HG02852 (cell line): ENCODE results near the gene EWSR1.

Source experiments
- ATAC-seq: cut with Tn5 transposase; IDR thresholded peaks from one replicate; pipeline ENCODE4 v1.9.1; 2021; ENCODE audit warnings: mild to moderate bottlenecking, moderate library complexity; ENCODE audit not compliant: unreplicated experiment

EWSR1 gene

GRCh38 chr22:29267462-29267857 lies 608 bp upstream of the EWSR1 start:
- no peak for ATAC-seq

GRCh38 chr22:29268511-29269229 lies 602 bp downstream of the EWSR1 start:
- peak; percentile 19 for ATAC-seq

- no peak for ATAC-seq
Observed at GRCh38 chr22:29269230-29269604, 1.1 kb downstream of the EWSR1 start.

- no peak for ATAC-seq
Observed at GRCh38 chr22:29269731-29270474, 1.8 kb downstream of the EWSR1 start.

GRCh38 chr22:29270475-29271271 lies 2.6 kb downstream of the EWSR1 start:
- ATAC-seq = no peak

GRCh38 chr22:29272624-29273023 lies 4.6 kb downstream of the EWSR1 start:
- ATAC-seq = no peak

GRCh38 chr22:29275167-29275566 lies 7.1 kb downstream of the EWSR1 start:
- ATAC-seq = no peak

GRCh38 chr22:29275819-29276565 lies 7.9 kb downstream of the EWSR1 start:
- ATAC-seq = no peak

GRCh38 chr22:29277927-29278326 lies 9.9 kb downstream of the EWSR1 start:
- ATAC-seq = no peak

GRCh38 chr22:29284196-29284595 lies 16.1 kb downstream of the EWSR1 start:
- ATAC-seq = no peak

GRCh38 chr22:29288837-29289236 lies 20.8 kb downstream of the EWSR1 start:
- no peak for ATAC-seq

GRCh38 chr22:29290061-29290460 lies 22.0 kb downstream of the EWSR1 start:
- no peak for ATAC-seq

- ATAC-seq = no peak
Observed at GRCh38 chr22:29291215-29291614, 23.1 kb downstream of the EWSR1 start.

- no peak for ATAC-seq
Observed at GRCh38 chr22:29292379-29292778, 24.3 kb downstream of the EWSR1 start.

- ATAC-seq = no peak
Observed at GRCh38 chr22:29298641-29299040, 30.6 kb downstream of the EWSR1 start.

GRCh38 chr22:29299136-29299900 lies 31.2 kb downstream of the EWSR1 start:
- ATAC-seq = no peak

GRCh38 chr22:29300467-29300806 lies 32.4 kb downstream of the EWSR1 start:
- ATAC-seq = no peak

- no peak for ATAC-seq
Observed at GRCh38 chr22:29300807-29301601, 32.9 kb downstream of the EWSR1 start.

GRCh38 chr22:29301716-29302401 lies 33.8 kb downstream of the EWSR1 start:
- ATAC-seq = no peak
